NCI-H1105 treated with DMSO at 0.1 percent for 48 hours (cell line): ENCODE results near the gene ADAM29.
"Not testable (repeated sequence)": the region's sequence is repeated elsewhere in the genome, so short reads cannot be mapped to it uniquely, and the experiment has no call there.

Source experiments
- DNase-seq: peaks from one replicate; lab custom pipeline; 2025; lab: John Stamatoyannopoulos, UW

The ADAM29 gene

DNA sequence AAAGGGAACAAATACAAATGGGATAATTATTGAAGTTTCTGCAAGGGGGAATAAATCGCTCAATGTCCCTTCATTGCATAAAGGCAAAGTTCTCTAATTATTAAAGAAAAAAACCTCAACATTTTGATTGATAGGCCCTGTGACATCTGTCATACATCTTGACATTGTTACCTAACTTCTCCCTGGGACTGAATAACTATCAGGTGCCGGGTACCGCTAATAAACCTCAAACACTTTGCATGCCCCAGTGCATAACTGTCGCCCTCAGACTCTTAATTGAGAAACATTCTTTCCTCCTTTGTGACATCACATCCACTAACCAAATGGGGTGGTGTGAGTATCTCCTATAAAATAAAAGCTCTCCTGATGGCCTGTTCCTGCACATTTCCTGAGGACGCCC lies at the start of gene ADAM29:
Gene ADAM29, plus strand, starts transcription at position 301 of the 400 bp plus-strand sequence. CDS start 57,168 bp downstream, outside the sequence.
- DNase-seq = no peak

DNA sequence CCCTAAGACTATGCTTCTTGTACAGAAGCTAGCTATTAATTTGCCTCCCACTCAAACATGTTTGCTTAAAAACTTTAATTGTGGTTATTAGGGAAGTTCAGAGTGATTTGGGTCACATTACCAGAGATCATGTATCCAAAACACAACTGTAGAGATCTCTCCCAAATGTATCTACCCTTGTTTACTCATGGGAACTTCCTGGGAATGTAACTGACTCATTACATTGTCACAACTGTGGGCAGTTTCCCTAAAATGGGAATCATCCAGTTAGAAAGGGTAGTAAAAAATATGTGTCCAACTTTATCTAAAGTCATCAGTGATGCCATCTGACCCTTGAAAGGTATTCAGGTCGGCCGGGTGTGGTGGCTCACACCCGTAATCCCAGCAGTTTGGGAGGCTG lies 48.8 kb upstream of the ADAM29 start:
- DNase-seq = no peak

DNA sequence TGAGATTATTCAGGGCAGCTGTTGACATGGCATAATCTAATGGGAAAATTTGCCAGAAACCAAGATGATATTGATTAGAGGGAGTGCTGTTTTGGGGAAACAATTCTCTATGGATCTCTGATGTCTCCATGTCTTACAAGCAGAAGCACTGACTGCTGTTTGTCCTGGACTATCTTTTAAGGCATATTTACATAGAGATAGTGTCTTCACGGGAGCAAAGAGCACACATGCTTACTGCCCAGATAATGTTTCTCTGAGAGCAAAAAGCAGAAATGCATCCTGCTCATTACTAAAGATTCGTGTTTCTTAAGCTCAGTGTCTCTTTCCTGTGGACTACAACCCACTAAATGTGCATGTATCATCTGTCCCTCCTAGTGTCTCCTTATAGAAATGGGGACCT lies 47.8 kb upstream of the ADAM29 start:
- no peak for DNase-seq

DNA sequence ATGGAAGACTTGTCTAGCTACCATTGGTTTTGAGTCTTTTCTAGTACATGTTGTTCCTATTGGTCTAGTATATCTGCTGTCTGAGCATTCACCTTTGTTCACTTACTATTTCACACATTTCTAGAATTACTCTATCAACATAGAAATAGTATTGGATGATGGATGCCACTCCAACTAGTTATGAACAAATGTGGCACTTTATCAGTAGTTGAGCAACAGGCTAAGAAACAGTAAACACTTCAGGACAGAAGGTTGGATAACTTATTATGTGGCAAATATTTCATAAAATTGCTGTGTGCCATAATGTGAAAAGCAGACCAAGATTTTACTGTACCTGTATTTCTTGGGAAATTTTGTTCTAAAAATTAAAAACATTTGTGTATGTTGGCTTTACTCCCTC lies 46.8 kb upstream of the ADAM29 start:
- no peak for DNase-seq

DNA sequence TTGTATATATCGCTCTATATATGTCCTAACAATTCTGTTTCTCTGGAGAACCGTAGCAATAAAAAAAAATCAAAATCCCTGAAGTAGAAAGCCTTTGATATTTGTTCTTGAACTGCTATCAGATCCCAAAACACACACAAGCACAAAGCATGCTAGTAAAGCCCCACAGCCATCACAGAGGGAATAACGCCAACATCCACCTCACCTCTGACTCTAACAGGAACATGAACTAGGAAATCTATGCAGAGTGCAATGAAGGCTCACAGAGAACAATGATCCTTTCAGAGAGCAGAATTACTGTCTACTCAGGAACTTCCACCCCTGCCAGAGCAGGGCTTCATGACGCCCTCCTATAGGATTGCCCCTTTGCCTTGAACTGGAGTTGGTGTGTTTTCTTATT lies 45.0 kb upstream of the ADAM29 start:
- DNase-seq = not testable (repeated sequence)

DNA sequence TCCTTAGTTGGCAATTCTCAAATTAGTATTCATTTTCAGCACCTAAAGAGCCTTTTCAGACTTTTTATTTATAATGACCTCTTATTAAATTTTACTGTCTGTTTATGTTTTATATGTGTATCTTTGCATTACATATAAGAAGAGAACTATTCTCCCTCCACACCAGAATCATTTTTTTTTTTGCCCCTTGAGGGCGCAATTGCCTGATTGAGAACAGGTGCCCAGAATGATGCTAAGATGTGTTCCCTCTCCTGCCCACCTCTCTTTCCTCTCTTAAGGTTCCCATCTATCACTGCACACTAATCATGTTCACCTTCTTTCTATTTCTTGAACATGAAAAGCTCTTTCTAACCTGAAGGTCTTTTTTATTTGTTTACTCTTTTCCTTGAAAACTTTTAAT lies 44.2 kb upstream of the ADAM29 start:
- DNase-seq = no peak

DNA sequence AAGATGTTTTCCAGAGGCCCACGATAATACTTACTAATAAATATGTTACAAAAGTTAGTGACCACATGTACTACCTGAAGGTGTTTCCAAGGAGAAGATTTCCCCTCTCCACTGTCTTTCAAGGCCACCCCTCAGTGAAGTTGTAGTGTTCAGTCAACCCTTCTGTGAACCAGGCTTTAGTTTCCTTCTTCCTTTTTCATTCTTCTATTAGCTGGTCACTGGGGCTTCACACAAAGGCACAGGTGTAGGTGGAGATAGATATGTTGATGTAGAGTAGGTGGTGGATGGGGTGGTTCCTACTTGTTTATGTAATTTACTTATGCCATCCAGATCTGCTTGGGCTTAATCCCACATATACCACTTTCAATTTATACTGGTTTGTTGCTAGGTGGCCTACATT lies 43.3 kb upstream of the ADAM29 start:
- no peak for DNase-seq

DNA sequence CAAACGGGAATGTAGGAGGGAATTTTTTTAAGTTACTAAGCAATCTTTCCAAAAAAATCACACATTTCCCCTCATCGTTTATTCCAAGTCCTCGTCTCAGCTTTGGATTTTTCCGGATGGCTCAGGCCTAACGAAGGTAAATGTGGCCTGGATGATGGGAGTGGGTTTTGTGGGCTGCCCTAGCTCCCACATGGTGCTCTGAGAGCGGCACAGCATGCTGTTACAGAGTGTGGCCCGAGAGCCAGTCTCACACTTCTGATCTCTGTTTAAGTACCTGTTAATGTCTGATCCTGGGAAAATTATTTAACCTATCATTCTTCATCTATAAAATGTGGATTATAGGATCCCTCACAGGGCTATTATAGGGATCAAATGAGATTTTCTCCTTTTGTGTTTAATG lies 38.2 kb upstream of the ADAM29 start:
- no peak for DNase-seq

DNA sequence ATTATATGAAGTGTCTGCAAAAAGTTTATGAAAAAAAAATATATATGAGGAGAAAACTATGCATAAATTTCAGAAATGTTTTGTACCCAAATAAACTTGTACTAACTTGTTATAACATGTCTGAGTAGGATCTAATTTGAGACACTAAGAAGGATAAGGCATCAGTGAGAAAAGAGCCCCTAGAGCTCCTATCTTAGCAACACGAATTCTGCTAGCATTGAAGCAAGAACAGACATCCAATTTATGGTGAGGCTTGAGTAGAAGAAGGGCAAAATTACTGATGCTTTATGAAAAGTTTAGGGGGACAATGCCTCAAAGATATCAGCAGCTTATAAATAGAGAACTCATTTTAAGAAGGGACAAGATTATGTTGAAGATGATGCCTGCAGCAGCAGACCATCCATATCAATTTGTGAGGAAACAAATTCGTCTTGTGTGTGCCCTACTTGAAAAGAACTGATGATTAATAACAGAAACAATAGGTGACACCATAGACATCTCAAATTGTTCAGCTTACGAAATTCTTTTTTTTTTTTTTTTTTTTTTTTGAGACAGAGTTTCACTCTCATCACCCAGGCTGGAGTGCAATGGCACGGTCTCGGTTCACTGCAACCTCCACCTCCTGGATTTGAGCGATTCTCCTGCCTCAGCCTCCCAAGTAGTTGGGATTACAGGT lies 35.7 kb upstream of the ADAM29 start:
- DNase-seq = no peak

DNA sequence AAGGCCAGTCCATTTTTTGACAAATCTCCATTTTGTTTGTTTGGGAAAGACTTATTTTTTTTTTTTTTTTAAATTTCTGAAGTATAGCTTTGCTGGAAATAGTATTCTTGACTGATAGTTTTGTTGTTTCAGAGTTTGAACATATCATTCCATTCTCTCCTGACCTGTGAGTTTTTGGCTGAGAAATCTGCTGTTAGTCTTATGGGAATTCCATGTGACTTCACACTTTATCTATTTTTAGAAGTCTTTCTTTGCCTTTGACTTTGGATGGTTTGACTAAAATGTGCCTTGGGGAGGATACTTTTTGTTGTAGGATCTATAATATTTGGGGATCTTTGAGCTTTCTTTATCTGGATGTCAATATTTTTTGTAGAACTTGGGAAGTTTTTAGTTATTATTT lies 10.7 kb upstream of the ADAM29 start:
- no peak for DNase-seq

DNA sequence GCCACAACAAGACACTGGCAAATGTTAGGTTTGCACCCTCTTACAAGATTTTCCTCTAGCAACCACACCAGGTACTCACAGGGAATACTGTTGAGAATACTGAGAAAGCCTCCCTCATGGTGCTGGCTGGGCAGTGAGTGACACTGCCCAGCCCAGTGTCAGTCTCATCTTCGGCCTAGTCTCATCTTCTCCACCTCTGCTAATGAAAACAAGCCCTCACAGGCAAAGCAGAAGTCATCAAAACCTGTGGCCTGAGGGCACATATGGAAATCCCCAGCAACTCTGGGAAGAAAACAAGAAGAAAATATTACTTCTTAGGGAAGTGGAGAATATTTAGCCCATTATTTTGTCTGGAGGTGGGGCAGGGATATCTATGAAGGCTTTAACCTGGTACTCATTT lies 7.9 kb upstream of the ADAM29 start:
- DNase-seq = no peak

DNA sequence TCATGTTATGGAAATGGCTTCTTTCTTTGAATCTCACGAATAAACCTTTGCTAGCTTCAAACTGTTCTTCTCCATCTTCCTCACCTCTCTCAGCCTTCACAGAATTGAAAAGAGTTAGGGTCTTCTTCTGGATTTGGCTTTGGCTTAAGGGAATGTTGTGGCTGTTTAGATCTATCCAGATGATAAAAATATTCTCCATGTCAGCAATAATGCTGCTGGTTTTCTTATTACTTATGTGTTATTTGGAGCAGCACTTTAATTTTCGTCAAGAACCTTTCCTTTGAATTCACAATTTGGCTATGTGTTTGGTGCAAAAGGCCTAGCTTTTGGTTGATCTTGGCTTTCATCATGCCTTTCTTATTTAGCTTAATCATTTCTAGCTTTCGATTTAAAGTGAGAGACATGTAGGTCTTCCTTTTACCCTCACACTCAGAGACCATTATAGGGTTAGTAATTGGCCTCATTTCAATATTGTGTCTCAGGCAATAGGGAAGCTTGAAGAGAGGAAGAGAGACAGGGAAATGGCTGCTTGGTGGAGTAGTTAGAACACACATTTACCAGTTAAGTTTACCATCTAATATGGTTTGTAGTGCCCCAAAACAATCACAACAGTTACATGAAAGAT lies 5.1 kb upstream of the ADAM29 start:
- no peak for DNase-seq

DNA sequence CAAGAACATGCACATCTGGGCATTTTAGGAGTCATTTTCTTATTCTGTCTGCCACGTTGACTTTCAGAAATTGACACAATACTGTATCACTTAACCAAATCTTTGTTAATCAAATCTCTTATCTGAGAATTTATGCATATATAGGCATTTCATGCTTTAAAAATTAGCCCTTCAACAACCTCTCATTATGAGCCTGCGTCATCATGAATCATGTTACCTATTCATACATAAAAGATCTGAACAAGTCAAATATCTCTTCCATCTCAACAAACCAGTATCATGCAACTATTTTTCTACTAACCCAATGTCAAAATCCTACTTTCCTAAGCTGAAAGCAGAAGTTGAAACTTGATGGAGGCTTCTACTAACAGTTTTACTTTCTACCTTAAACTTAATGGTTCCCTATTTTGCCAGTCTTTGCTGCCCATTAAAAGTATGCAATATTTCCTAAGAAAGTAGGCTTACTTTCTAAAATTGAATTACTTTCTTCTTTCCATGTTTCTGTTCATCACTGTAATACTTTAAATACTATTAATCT lies 1.8 kb downstream of the ADAM29 start:
- no peak for DNase-seq

DNA sequence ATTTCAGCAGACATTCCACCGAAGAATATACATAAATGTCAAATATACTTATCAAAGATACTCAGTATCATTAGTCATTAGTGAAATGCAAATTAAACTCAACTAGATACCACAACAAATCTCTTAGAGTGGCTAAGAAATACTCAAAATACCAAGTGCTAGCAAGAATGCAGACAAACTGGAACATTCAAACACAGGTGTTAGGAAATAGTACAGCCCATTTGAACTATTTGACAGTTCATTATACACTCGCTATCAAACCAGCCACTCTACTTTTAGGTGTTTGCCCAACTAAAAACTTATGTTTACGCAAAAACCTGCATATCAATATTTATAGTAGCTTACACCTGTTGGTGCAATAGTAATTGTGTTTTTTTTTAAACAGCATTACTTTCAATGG lies 8.8 kb downstream of the ADAM29 start:
- no peak for DNase-seq

DNA sequence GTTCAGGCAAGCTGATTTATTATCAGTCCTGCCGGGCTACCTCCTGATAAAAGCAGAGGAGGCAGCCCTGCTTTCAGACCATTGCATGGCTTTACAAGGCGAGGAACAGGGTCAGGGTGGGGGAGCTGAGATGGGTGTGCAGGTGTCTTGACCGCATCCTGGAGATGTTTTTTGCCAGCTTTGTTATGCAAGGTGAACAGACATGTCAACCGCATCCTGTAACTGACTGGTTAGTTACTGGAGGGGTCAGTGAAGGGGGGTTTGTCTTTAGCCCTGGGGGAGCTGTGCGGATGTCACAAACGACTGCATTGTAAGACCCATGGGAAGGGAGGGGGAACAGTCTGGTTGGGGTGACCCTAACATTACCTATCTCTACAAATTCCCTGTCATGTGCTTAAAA lies 10.0 kb downstream of the ADAM29 start:
- no peak for DNase-seq

DNA sequence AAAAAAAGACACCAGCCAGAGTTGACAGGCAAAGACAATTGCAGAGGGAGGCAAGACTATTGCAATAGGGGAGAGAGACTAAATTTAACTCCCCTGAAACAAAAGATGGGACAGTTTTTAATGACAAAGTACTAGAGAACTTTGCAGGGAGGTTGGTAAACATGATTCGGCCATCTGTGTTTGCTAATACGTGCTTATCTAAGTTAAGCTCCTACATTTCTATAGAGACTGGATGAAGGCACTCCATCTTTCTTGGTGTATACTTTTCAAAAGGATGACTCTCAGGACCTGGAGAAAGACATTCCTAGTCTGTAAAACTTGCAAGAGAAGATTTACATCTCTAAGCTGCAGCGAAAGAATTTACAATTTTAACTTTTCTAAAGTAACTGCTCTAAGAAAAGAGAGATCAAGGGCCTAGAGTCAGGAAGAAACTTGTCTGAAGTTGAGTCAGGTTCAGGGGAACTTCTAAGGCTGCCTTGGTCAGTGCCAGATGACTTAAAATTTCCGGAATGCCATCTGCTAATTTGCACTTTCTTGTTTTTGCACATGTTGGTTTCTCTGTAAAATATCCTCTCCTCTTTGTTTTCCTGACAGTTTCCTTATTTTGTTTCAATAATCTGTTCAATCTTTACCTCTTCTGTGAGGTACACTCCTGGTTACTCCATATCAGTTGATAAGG lies 10.6 kb downstream of the ADAM29 start:
- DNase-seq = no peak

DNA sequence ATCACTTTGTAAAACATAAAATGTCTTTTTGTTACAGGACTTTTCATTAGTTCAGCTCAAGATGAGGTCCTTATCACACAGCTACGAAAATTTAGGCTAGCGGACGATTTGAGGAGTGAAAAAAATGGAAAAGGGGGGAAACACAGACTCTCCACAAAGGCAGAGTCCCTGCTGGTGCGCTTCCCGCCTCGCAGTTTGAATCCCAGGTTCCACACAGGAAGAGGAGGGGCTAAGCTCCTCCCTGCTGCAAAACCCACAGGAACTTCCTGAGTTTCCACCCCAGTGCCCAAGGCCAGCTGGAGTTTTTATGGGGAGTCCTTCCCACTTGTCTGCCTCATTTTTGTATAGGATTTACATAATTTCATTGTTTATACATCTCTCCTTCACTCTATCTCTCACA lies 11.2 kb downstream of the ADAM29 start:
- no peak for DNase-seq

DNA sequence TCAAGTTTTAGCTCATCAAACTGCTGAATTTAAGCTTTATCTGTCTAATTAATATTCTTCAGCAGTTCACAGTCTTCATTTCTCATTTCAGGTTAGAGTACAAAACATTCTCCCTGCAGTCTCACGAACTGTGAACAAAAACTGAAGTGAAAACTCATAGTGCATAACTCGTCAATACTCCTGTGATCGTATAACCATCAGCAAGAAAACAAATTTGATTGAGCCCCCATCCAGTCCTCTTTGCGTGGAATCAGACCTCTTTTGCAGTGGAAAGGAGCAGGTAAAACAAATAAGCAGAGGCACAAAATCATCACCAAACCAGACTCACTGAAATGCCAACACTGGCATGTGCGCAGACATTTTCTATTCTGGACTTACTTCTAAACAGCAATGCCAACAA lies 12.7 kb downstream of the ADAM29 start:
- DNase-seq = no peak

DNA sequence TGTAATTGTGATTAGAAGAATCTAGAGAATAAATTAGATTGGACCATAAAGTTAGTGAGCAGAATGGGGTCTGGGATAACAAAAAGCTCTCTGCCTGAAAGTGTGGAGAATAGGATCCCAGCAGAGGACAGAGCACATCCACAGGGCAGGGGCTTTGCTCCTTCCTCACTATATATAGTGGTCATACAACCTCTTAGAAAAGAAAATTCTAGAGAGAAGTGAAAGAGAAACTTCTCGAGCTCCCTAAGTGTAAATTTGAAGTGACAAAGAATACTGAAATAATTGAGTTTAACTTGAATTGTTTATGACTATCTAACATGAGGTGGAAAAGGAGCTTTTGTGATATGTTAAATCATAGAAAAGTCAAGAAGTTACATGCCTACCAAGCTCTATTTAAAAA lies 14.9 kb downstream of the ADAM29 start:
- no peak for DNase-seq

DNA sequence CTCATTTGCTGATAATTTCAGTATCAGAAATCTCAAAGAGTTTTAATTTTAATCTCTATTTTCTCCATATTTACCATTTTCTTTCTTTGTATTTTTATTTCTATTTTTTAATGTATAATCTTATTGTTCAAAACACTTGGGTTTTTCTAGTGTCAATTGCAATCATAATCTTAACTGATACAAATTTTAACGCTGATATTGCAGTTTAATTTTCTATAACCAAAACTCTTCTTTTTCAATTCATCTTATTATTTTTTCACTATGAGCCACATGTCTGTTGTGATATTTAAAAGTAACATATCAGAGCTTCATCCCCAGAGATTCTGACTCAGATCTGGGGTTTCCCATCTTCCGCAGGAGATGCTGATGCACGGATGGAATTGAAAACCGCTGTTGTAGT lies 16.2 kb downstream of the ADAM29 start:
- DNase-seq = no peak

DNA sequence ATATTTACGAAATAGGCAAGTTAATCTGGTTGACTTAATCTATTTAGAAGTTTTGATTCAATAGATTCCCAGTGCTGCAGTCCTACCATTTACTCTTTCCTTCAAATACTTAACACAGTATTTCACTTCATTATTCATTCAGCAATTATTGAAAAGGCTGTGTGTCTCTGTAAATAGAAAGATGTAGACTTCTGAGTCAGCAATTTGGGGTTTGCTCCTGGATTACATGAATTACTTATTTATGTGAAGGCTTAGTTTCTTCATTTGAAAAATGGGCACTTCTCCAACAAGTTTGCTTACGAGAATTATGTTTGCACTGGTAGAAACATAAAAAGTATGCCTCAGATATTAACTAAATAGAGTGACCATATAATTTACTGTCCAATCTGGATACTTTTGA lies 17.4 kb downstream of the ADAM29 start:
- no peak for DNase-seq

DNA sequence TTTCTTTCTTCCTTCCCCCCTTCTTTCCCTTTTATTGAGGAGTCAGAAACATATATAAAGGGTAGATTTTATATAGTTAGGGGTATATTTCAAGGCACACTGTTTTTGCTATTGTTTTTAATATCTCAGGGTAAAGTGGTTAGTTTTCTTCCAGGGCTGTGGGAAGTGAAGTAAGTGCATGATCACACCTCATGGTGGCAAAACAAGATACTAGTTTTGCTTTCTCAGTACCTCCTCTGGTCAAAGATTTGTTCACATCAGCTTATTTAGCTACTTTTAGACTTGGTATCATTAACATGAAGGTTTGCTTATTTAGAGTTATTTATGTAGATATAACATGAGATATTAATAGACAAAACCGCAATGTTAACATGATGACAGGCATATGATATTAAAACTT lies 21.8 kb downstream of the ADAM29 start:
- no peak for DNase-seq

DNA sequence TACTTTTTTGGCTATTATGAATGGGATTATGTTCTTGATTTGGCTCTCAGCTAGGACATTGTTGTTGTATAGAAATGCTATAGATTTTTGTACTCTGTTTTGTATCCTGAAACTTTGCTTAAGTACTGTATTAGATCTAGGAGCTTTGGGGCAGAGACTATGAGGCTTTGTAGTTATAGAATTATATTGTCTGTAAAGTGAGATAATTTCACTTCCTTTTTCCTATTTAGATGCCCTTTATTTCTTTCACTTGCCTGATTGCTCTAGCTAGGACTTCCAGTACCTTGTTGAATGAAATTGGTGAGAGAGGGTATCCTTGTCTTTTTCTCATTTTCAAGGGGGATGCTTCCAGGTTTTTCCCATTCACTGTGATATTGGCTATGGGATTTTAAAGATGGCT lies 28.1 kb downstream of the ADAM29 start:
- no peak for DNase-seq
